HG03066 (cell line): ENCODE data around the gene KCNH4.
"Not testable (repeated sequence)": the region's sequence is repeated elsewhere in the genome, so short reads cannot be mapped to it uniquely, and the experiment has no call there.

Experiments
- ATAC-seq: cut with Tn5 transposase; IDR thresholded peaks from one replicate; pipeline ENCODE4 v1.9.1; 2021; ENCODE audit warnings: low read depth; ENCODE audit not compliant: unreplicated experiment

Gene KCNH4

DNA sequence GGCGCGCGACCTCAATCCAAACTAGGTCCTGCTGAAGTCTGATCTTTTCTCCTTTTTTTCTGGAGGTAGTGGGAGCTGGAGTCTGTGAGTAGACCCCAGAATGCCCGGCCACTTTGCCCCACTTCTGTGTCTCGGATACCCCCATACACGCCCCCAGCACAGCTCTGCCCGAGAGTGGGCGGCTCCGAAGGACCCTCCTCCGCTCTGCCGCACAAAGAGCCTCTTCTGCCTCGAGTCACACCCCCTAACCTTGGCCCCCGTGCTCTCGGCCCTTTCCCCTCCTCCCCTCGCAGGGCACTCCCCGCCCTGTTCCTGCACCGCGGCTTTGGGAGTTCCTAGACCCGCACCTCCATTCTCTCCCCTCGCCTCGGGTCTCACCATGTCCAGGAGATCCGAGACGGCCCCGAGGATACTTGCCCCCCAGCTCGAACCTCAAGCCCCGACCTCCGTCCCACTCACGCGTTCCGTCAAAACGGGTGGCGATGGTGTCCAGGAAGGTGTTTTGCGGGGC is 476 bp downstream of the KCNH4 start:
- ATAC-seq, result no peak

DNA sequence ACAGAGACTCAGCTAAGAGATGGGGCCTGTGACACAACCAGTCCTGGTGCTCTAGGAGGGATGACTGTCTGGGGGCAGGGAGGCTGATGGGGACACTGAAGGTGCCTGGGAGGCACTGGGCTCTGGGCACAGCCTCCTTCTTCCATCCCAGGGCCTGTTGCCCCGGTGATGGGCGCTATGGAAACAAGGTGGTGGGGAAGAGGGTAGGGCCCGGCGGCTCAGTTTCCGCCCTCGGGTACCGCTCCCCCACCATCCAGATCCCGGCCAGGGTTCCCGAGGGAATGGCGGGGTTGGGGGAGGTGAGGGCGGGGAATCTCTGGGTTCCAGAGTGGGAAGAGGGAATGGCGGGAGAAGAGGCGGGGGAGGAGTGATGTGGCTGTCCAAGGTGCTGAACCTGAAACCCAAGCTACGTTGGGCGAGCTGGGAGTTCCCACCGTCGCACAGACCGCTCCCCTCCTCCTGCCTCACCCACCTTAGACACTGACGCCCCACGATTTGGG is 981 bp downstream of the KCNH4 start:
- ATAC-seq, result no peak

DNA sequence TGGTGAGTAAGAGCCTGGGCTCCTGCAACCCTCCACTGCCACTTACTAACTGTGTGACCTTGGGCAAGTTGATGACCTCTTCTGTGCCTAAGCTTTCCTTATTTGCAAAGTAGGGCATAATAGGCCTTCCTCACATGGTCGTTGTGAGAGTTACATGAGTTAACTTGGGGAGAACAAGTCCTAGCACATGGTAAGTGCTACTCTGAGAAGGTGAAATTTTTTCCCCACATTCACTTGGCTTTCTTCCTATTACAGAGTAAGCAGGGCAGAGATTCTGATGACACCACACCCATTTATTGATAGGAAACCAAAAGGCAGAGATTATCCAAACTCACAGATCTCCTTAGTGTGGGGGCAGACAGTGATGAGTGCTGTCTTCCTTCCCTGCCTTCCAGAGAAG is 1.6 kb downstream of the KCNH4 start:
- no peak for ATAC-seq

DNA sequence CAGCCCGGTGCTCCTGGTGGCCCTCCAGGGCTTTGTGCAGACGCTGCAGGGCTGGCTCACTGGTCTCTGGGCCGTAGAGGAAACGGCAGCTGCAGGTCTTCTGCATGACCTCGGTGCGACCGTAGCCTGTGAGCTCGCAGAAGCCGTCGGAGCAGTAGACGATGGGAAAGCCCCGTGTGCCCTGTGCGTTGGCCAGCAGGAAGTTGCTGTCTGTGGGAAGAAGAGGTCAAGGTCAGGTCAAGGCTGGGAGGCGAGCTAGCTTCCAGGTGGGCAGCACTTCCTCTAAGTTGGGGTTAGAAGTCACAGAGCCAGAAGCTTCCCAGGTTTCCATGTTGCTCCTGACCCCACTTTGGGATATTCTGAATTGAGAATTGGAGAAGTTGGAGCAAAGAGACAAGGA is 2.1 kb downstream of the KCNH4 start:
- no peak for ATAC-seq

DNA sequence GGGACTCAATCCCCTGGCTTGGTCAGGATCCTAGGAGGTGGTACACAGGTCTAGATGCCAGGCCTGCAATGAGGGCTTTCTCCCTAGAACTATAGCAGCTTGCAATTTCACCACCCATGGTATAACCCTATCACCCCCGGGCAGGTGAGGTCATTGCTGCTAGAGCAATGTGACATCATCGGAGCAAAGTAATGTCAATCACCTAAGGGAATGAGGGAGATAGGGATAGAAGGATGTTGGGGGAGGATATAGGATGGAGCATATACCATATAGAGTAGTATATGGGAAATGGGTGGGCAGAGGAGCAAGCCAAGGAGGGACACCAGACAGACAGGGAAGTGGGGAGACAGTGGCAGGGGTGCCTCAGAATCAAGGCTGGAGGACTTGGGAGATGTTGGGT is 3.3 kb downstream of the KCNH4 start:
- ATAC-seq, result no peak

DNA sequence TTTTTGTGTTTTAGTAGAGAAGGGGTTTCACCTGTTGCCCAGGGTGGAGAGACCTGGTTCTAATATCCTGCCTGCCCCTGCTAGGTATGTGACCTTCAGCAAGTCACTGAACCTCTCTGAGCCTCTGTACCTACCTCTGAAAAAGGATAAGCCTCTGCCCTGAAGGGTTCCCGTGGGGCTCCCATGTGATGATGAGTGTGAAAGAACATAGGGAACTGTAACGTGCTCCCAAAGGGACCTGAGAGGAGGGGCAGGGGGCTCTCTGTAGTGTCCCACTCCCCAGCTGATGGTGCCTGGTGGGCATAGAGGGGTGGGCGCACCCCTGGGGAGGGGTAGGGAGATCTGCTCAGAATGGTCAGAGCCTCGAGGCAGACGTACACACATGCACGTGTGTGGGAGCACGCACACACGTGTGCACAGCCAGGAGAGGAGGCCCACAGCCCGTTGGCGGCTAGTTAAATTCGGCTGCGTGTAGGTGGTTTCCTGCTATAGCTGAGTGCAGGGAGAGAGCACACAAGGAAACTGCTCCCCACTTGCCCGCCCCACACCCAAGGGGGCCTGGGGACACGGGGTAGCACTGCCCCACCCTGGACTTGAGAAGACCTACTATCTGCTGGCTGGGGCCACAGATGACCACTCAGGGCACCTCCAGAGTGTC is 6.7 kb downstream of the KCNH4 start:
- no peak for ATAC-seq

DNA sequence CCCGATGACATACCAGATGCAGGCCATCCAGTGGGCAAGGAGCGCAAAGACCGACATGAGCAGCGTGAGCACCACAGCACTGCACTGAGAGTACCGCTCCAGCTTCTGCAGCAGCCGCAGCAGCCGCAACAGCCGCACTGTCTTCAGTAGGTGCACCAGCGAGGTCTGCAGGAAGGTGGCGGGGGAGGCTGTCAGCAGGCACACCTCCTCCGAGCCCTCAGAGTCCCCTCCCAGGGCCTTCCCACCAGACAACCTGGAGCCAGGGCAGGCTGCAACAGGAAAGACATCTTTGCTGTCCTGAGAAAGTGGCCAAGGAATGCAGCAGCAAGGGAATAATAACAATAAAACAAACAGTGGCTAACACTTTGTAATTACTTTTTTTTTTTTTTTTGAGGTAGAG is 9.1 kb downstream of the KCNH4 start:
- ATAC-seq, result no peak

DNA sequence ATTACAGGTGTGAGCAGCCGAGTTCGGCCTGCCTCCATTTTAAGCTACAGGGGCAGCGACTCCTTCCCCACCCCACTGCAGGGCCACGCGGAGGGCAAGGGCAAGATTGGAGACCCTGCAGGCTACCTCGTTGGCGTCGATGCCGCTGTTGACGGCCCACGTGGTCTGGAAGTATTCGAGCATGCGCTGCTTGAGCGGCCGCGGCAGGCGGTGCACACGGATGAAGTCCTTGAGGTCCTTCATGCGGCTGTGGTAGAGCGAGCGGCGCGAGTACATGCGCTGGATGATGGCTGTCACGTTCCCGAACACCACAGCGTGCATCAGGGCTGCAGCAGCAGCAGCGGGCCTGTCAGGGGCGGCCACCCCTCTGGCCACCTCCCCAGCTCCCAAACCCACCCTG is 11.6 kb downstream of the KCNH4 start:
- ATAC-seq, result no peak

DNA sequence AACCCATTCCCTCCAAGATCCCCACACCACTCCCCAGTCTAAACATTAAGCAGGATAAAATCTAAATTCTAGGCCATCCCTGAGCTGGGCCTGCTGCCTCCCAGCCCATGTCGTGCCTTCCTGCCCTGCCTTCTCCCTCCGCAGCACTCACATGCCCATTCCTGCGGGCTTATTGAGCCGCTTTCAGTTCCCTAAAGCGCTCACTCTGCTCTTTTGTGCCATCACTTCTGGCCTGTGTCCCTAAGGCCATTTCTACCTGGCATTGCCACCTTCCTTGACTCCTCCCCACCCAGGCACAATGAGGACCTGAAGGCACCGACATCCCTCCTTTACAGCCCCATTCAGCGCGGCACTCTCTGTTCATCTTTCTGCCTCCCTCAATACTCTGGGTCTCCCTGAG is 13.1 kb downstream of the KCNH4 start:
- ATAC-seq, result no peak

DNA sequence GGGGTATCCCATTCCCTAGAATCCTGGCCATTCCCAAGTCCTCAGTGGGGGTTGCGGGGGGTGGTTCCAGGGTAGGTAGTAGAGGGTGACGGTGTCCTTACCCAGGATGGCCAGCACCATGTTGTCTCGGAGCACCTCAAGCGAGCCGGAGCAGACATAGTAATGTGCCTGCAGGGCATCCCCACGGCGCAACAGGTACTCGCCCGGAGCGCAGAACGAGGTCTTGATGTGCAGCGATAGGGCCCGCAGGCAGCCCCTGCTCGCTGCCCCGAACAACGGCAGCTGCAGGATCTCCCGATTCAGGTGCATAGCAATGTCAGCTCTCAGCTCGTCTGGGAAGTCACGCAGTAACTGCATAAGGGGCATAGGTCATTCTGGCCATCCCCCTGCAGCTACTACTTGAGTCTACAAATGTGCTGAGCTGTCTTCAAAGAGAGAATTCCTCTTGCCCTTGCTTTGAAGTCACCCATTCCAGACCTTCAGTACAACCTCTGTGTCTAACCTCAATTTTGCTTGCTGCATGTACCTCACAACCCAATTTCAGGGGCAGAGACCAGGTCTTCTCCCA is 14.7 kb downstream of the KCNH4 start:
- ATAC-seq, result no peak

DNA sequence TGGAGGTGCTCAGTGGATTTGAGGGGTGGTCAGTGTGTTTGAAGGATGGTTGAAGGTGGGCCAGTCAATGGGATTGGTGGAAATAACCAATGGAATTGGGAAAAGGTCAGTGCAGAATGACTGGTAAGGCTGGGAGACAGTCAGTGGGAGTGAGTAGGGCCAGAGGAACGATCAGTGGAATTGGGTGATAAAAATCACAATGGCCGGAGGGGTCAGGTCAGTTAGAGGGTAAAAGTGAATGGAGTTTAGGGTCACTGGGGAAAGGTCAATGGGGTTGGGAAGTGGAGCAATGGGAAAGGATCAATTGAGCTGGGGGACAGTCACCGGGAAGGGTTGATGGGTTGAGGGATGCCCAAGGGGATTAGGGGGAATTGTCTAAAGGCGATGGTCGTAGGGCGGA is 15.2 kb downstream of the KCNH4 start:
- ATAC-seq, result no peak

DNA sequence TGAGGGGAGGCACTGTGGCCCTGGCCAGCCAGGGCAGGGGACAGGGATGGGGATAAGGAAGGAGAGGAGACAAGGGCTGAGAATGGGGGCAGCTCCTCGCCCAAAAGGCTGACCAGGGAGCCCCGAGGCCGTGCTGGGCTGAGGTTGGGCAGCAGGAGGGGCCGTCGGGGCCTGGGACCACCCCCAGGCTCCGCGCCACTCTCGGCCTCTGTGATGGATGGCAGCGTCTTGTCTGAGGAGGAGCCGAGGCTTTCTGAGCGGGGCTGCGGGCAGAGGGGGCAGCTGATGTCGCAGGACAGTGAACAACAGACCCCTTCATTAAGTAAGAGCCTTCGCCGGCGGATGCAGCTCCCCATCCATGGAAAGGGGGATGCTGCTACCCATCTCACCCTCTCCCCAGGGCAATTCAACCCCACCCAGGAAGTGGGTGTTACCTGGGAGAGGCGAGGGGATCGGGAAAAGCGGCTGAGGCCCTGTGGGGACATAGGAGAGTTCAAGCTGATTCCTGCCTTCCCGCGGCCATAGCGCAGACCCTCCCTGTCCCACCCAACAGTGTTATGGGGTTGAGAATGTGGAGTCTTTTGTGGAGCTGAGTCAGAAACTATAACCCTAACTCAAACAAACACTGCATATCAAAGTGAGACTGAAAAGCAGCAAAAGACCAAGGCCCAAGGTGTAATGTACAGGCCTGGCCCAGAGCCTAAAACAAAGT is 17.1 kb downstream of the KCNH4 start:
- no peak for ATAC-seq

DNA sequence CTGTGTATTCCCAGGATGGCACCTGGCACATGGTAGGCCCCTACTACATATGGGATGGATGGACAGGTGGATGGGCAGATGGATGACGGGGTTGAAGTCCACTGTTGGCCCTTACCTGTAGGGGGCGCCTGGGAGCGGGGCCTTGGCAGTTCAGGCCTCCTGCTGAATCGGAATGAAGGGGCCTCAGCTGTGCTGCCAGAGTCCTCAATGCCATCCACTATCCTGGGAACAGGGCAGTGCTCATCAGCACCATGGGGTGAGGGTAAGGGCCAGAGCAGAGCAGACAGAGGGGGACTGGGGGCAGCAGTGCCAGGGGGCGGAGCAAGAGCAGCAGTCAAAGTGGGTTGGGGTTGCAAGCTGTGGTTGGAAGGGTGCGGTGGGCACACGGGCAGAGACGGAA is 17.8 kb downstream of the KCNH4 start:
- ATAC-seq, result no peak

DNA sequence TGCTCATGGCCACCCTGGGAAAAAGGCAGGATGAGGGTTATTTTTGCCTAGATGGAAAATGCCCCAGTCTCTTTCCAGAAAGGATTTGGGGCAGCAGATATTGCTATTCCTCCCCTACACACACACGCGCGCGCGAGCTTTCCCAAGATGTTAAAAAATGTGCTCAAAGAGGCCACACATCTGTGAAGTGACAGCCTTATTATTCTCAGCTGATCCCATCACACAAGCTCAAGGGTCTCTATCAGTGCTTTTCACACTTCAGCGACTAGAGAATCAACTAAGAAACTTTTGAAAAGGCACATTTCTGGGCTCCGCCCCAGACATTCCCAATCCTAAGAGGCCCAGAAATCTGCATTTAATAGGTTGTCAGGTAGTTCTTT is 20.4 kb downstream of the KCNH4 start:
- no peak for ATAC-seq

DNA sequence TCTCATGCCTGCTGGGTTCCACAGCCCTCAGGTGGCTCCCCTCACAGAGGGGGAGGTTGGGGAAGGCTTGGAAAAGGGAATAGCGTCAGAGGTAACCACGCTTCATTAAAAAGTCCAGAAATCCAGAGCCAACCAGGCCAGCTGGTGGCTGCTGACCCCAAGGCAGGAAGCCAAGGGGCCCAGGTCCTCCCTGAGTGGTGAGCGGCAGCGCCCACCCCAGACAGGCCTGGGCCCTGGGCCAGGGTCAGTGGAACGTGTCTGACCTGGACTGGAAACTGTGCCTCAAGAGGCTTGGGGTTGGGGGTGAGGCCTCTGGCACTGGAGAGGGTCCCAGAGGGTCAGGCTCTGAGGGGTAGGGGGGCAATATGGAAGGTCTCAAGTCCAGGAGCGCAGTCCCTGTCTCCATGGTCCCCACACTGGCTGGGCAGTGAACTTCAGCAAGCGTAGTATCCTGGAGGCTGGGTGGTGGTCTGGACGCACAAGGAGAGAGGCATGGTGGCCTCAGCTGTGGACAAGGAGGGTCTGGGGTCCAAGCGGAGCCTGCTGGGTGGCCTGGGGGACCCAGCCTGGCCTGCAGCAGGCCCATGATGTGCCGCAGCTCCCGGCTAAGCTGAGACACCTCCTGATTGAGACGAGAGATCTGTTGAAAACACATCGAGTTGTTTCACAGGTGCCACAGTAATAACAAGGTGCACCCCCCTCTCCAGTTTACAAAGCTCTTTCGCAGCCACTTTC is 21.0 kb downstream of the KCNH4 start:
- ATAC-seq, result no peak

DNA sequence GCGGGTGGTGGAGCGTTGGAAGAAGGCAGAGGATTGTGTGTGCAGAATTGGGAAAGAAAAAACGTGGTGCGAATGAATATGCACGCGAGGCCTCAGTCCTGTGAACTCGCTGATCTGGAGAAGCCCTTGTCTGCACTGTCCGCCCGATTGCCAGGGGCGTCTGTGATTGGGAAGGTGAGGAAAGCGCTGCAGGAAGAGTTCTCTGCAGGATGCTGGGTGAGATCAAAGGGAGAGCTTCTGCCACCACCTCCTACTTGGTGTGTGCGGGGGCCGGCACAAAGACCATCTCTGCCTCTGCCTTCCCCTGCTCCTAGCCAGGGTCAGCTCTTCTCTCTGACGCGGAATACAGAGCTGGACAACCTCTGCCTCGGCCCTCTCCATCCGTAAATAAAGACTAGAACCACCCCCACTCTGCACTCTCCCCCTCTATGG is 25.3 kb downstream of the KCNH4 start:
- no peak for ATAC-seq

DNA sequence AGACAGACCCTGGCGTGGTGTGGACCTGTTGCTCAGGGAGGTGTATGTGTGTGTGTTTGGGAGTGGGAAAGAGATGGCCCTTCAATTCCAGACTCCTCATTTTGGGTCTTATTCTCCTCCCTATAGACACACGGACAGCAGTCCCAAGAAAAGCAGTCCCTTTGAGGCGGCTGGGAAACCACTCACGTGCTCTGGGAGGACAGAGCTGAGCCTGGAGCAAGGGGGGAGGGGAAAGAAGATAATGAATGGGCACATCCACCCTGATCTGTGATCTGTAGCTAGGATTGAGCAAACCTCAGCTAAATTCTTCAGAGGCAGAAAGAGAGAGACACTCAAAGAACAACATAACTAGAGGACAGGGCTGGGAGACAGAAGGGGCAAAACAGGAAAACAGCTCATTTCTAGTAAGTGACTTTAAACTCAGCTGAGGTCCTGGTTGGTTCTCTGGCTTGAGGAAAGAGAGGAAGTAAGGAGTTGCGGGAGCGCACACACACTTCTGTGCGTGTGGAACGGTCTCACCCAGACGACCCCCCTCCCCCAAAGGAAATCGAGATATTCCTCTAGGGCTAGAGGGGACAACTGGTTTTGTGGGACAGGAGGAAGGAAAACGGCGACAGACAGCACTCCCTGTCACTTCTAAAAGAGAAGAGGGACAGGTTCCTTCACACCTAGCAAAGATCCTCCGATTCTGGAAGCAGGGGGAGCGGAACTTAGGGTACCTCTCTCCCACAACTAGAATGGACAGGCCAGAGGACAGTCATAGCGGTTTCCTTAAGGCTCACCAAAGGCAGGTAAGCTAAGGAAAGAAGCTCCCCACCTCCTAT is 26.8 kb downstream of the KCNH4 start:
- ATAC-seq, result no peak

DNA sequence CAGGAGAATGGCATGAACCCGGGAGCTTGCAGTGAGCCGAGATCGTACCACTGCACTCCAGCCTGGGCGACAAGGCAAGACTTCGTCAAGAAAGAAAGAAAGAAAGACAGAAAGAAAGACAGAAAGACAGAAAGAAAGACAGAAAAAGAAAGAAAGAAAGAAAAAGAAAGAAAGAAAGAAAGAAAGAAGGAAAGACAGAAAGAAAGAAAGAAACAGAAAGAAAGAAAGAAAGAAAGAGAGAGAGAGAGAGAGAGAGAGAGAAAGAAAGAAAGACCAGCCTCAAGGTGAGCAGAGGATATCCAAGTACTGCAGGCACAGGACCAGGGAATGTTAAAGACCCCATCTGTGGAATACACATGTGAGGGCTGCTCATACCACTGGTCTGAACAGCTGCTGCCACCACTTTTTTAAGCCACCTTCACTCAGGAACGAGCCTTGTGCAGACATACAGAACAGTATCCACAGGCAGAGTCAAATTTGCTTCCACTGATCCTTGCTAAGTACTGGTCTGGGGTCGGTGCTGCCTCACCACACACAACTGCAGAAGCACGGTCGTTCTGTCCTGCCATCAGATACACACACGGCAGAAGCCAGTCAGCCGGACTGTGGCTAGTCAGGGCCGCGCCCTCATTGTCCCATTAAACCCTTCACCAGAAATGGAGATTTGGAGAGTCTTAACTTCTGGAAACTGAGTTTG is 33.9 kb downstream of the KCNH4 start:
- ATAC-seq, result no peak

DNA sequence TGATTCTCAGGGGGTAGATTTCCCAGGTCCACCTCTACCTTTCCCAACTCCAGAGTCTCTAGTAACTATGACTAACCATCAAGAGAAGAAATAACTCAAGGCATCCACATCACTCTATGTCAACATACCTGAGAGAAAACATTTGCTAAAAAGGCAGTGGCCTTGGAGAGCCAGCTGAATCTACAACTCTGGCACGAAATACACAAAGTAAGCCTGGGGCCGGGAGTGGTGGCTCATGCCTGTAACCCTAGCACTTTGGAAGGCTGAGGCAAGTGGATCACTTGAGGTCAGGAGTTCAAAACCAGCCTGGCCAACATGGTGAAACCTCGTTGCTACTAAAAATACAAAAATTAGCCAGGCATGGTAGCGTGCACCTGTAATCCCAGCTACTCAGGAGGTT is 37.8 kb downstream of the KCNH4 start:
- not testable (repeated sequence) for ATAC-seq
